H1 (cell line): Measurements from ENCODE around the gene NFIC. TPM values are rescaled to one million over a fixed set of nuclear protein-coding genes. Genes with fewer than 3 reads are reported as not detected.

Experiments used
- BCL11A ChIP-seq, 2 experiments: IDR thresholded peaks; one replicate each; pipeline ENCODE4 v1.6.1; 2011; ENCODE audit warnings: low read depth in 2 of 2, low read length in 2 of 2, mild to moderate bottlenecking in 2 of 2
- ZNF274 ChIP-seq: IDR thresholded peaks from 2 replicates; pipeline ENCODE4 v1.7.0; 2012; ENCODE audit warnings: low read length, borderline replicate concordance; ENCODE audit errors: extremely low read depth
- polyA plus RNA-seq, 7 experiments: library from polyadenylated mRNA; depleted of rRNA in 3 of 7; stranded (reverse) in 5 of 7; unstranded in 2 of 7; fragments of >200 nt in 5 of 7; fragments of 200-250 nt in 2 of 7; gene quantifications; 1 replicate in 5 of 7; 2 replicates in 1 of 7; 4 replicates in 1 of 7; pipeline versions ENCODE4 v1.2.1 to v1.2.3, GENCODE V29; 2011 to 2013; ENCODE audit warnings: missing spikeins in 2 of 7, mixed read lengths in 2 of 7
- total RNA-seq: library from RNA; stranded (reverse); fragmentation: NEBNext Ultra II Directional; extraction: Animal tissue kit (Norgen Biotek cat#: 25700); gene quantifications from 2 replicates; pipeline ENCODE4 v1.2.1, GENCODE V29; 2021

Gene NFIC
- total and polyA plus RNA-seq, 2 of the 8 experiments (the other 6 are each of a cell fraction or from before 2014, with no cell fraction given) = 0.56 to 3.2 TPM

DNA sequence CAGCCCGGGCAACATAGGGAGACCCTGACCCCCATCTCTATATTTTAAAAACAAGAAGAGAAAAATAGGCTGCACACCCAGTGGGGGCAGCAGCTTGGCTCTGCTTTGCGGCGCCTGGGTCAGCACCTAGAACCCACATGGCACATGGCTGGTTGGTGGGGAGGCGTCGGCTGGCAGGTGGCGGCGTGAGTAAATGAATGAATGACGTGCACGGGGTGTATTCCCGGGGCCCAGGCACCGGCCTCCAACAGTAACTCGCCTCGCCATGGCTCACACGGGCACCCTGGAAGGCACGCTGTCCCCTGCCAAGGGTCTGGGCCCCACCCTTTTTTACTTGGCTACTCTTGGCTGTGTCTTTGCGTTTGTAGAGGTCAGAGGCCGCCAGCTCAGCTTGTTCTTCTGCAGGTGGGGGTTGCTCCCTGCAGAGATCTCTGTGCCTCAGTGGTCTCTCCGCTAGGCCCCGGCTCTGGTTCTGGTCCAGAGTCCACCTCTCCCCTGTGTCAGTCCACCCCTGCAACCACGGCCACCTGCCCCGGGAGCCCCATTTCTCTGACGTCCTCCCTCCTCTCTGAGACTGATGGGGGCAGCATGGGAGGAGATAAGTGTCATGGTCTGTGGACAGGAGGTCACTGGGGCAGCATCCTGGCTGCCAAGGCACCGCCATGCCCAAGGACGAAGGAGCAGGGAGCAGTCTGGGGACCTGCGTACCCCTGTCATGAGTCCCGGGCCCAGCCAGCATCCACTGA, 145.3 kb downstream of the NFIC start (continued):
- TF ChIP-seq BCL11A (IDR thresholded peaks at IDR 0.05; ENCODE audit: low read depth in 2 of 2, low read length in 2 of 2) (no peak), ZNF274 (no peak)
